Muscle layer of duodenum (tissue), 2 donors: ENCODE data around the gene SAMD10.
"Not testable (repeated sequence)": the region's sequence is repeated elsewhere in the genome, so short reads cannot be mapped to it uniquely, and the experiment has no call there.

Experiments used
- H3K27ac ChIP-seq: one replicate; pipeline ENCODE4 v1.7.0; 2013; ENCODE audit warnings: mild to moderate bottlenecking, low read length
- H3K27me3 ChIP-seq: one replicate; pipeline ENCODE4 v1.7.0; 2013; ENCODE audit warnings: low read depth, mild to moderate bottlenecking, control low read depth, low read length
- H3K36me3 ChIP-seq, 2 donors: one replicate each; pipeline ENCODE4 v1.7.0; 2013; ENCODE audit warnings: low read length in 2 of 2, control low read depth in 1 of 2, mild to moderate bottlenecking in 1 of 2; ENCODE audit not compliant: insufficient read depth in 2 of 2, control insufficient read depth in 1 of 2
- H3K4me1 ChIP-seq, 2 donors: one replicate each; pipeline ENCODE4 v1.7.0; 2013; ENCODE audit warnings: low read length in 2 of 2, mild to moderate bottlenecking in 2 of 2, control low read depth in 1 of 2, moderate library complexity in 1 of 2; ENCODE audit not compliant: insufficient read depth in 2 of 2, control insufficient read depth in 1 of 2
- H3K4me3 ChIP-seq, 2 donors: one replicate each; pipeline ENCODE4 v1.7.0; 2013; ENCODE audit warnings: low read length in 2 of 2, low read depth in 1 of 2, mild to moderate bottlenecking in 1 of 2
- H3K9me3 ChIP-seq, 2 donors: one replicate each; pipeline ENCODE4 v1.7.0; 2013; ENCODE audit warnings: low read length in 2 of 2, control low read depth in 1 of 2, mild to moderate bottlenecking in 1 of 2; ENCODE audit not compliant: control insufficient read depth in 1 of 2
- donor health status: healthy.

SAMD10 gene

GRCh38 chr20:64012385-64013154 lies 33.1 kb upstream of the SAMD10 start:
- H3K4me3 ChIP-seq, H3K9me3 ChIP-seq, H3K4me1 ChIP-seq, H3K27me3 ChIP-seq, H3K27ac ChIP-seq: not testable (repeated sequence)
- peaks cover 44 to 72% of the 10 kb centered on the region in 2 donors for H3K36me3 ChIP-seq

GRCh38 chr20:64011366-64011779 lies 31.9 kb upstream of the SAMD10 start:
- no peak overlapping the region for H3K4me3 ChIP-seq
- peaks cover 48 to 73% of the 10 kb centered on the region in 2 donors for H3K36me3 ChIP-seq
- H3K4me1 ChIP-seq = no peaks in the 10 kb centered on the region
- H3K9me3 ChIP-seq = no peaks in the 10 kb centered on the region
- no peaks in the 10 kb centered on the region for H3K27me3 ChIP-seq
- H3K27ac ChIP-seq = no peak overlapping the region

DNA sequence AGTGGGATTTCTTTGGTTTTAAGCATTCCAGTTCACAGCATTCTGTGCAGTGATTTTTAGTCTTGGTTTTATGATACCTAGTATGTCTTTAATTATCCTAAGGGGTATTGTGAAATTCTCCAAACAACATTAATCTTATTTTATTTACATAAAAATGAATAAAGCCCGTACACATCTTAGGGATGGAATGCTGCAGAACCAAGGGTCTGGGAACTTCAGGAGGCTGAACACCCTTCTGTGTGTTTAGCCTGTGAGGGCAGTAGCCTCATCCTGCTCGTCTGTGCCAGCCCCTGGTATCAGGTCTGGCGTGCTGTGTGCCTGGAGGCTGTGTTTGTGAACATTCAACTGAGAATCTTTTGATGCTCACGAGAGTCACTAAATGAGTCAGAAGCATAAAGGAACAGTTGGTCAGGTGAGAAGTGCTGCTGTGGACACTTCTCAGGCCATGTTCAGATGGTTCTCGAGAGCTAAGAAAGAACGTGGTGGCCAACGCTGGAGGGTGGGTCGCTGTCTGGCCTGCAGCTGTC lies 31.3 kb upstream of the SAMD10 start:
- Histone ChIP-seq H3K27ac (no peak overlapping the region), H3K9me3 (no peaks in the 10 kb centered on the region), H3K4me1 (no peaks in the 10 kb centered on the region), H3K4me3 (no peak overlapping the region), H3K27me3 (no peaks in the 10 kb centered on the region), H3K36me3 (peaks cover 48 to 73% of the 10 kb centered on the region in 2 donors)

DNA sequence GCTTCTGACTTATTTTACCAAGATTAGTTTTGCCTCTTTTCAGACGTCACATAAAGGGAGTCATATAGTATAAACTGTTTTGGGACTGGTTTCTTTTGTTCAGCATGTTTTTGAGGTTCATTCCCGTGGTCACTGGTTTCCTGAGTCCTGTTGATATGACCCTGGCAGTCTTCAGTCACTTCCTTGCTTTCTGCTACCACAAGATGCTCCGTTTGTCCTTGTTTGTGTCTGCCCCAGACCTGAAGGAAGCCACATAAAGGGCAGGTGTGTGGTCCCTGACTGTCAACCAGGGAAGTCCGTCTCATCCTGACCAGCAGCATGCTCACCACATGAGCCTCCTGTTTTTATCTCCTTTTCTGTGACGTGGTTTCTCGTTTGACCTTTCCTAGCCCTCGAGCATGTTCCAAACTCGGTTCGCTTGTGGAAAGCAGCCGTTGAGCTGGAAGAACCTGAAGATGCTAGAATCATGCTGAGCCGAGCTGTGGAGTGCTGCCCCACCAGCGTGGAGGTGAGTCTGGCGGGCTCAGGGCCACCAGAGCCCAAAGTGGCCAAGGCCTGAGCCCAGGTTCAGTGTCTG lies 30.5 kb upstream of the SAMD10 start:
- no peaks in the 10 kb centered on the region for H3K4me1 ChIP-seq
- no peak overlapping the region for H3K4me3 ChIP-seq
- no peaks in the 10 kb centered on the region for H3K27me3 ChIP-seq
- no peaks in the 10 kb centered on the region for H3K9me3 ChIP-seq
- H3K36me3 ChIP-seq = peaks cover 44 to 73% of the 10 kb centered on the region in 2 donors
- no peak overlapping the region for H3K27ac ChIP-seq

DNA sequence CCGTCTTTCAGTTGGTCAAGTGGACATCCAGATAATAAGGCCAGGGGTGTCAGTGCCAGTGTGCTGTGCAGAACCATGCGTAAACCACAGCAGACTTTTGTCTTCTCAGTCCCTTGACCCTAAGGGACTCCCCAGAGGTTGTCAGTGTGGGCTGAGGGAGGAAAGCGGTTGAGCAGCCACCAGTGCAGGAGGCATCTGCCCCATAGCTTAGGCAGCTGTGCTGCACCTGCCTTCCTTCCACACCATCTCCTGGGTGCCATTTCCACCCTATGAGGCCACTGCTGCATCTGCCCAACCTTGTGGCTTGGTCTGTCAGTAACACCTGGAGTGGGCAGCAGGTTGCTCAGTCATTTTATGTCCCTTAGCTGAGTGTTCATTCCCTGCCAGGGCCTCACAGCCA lies 27.5 kb upstream of the SAMD10 start:
- Histone ChIP-seq H3K27me3 (no peaks in the 10 kb centered on the region), H3K27ac (no peak overlapping the region), H3K36me3 (peaks cover 51 to 69% of the 10 kb centered on the region in 2 donors)

GRCh38 chr20:64006490-64006889 lies 27.0 kb upstream of the SAMD10 start:
- Histone ChIP-seq H3K4me3 (no peak overlapping the region), H3K4me1 (peaks cover 0 to 5% of the 10 kb centered on the region in 2 donors), H3K9me3 (no peaks in the 10 kb centered on the region), H3K27me3 (no peaks in the 10 kb centered on the region), H3K27ac (no peak overlapping the region), H3K36me3 (peaks cover 50 to 70% of the 10 kb centered on the region in 2 donors)

More for the DNA sequence above, 27.5 kb upstream of the SAMD10 start:
- H3K9me3 ChIP-seq = no peaks in the 10 kb centered on the region
- no peak overlapping the region for H3K4me3 ChIP-seq
- H3K4me1 ChIP-seq = peaks cover 0 to 5% of the 10 kb centered on the region in 2 donors

DNA sequence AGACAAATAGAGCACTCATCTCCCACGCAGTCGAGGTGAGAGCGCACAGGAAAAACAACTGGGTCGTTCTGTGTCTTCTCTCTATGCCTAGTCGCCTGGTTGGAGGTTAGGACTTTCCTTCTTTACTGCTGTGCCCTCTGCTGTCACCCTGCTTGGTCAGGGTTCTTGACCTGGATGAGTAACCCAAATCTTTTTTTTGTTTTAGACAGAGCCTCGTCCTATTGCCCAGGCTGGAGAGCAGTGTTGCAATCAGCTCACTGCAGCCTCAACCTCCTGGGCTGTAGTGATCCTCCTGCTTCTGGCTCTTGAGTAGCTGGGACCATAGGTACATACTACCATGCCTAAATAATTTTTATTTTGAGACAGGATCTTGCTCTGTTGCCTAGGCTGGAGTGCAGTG lies 26.0 kb upstream of the SAMD10 start:
- H3K36me3 ChIP-seq = peaks cover 46 to 70% of the 10 kb centered on the region in 2 donors
- H3K27ac ChIP-seq = no peak overlapping the region

DNA sequence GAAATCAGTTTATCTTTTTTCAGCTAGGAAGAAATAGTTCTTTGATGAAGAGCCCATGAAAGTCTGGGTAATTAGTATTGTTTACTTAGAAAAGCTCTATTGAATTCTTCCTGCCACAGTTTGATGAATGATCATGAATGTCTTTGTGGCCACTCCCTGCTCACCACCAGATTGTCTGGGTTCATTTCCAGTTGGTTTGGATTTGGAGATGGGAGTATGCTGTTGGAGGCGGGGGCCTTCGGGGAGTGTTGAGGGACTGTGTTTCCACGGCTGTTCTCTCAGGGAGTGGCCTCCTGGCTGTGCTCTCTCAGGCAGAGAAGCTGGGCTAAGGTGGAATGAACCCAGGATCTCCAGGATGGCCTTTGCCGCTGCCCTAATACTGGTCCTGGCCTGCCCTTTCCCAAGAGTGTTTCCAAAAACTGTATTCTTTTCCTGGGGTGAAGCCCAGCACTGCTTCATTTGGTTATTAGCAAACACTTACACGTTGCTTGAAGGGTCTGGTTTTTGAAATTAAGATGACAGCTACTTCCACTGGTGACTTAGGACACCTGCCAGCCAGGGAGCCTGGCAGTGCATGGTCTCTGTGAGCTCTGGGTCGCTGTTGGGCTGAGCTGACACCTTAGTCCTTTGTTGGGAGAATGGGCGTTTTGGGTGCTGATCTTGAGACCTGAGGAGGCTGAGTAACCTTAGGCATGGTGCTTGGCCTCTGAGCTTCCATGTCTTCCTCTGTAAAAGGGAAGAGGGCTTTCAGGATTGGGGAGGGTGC lies 24.7 kb upstream of the SAMD10 start:
- H3K9me3 ChIP-seq = no peaks in the 10 kb centered on the region
- H3K27ac ChIP-seq = no peak overlapping the region
- no peak overlapping the region for H3K4me3 ChIP-seq
- peaks cover 44 to 70% of the 10 kb centered on the region in 2 donors for H3K36me3 ChIP-seq
- H3K27me3 ChIP-seq = no peaks in the 10 kb centered on the region
- H3K4me1 ChIP-seq = peaks cover 0 to 5% of the 10 kb centered on the region in 2 donors

More for the DNA sequence above, 26.0 kb upstream of the SAMD10 start:
- no peaks in the 10 kb centered on the region for H3K9me3 ChIP-seq
- no peaks in the 10 kb centered on the region for H3K27me3 ChIP-seq
- H3K4me3 ChIP-seq = no peak overlapping the region
- peaks cover 0 to 5% of the 10 kb centered on the region in 2 donors for H3K4me1 ChIP-seq

- no peaks in the 10 kb centered on the region for H3K9me3 ChIP-seq
- no peaks in the 10 kb centered on the region for H3K27me3 ChIP-seq
- H3K36me3 ChIP-seq = peaks cover 47 to 70% of the 10 kb centered on the region in 2 donors
- no peak overlapping the region for H3K4me3 ChIP-seq
- H3K27ac ChIP-seq = no peak overlapping the region
- peaks cover 0 to 5% of the 10 kb centered on the region in 2 donors for H3K4me1 ChIP-seq
Observed at GRCh38 chr20:64001607-64002011, 22.2 kb upstream of the SAMD10 start.

DNA sequence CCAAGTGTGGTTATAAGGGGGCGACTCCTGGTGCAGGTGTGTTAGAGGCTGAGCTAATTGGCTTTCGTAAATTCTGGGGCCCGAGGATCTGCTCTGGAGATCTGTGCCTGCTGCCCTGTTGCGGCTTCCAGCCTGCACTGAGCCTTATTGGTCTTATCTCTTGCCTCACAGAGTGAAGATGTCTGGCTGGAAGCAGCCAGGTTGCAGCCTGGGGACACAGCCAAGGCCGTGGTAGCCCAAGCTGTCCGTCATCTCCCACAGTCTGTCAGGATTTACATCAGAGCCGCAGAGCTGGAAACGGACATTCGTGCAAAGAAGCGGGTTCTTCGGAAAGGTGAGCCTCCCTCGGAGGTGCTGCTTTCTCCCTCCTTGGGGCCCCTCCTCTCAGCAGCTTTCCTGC lies 21.5 kb upstream of the SAMD10 start:
- peaks cover 0 to 5% of the 10 kb centered on the region in 2 donors for H3K4me1 ChIP-seq
- no peaks in the 10 kb centered on the region for H3K27me3 ChIP-seq
- H3K4me3 ChIP-seq = no peak overlapping the region
- peaks cover 44 to 75% of the 10 kb centered on the region in 2 donors for H3K36me3 ChIP-seq
- H3K9me3 ChIP-seq = no peaks in the 10 kb centered on the region
- H3K27ac ChIP-seq = no peak overlapping the region

GRCh38 chr20:63982937-63983336 lies 3.5 kb upstream of the SAMD10 start:
- Histone ChIP-seq H3K9me3 (no peaks in the 10 kb centered on the region), H3K4me3 (no peak overlapping the region), H3K4me1 (peaks cover 4 to 30% of the 10 kb centered on the region in 2 donors), H3K27me3 (no peaks in the 10 kb centered on the region), H3K27ac (no peak overlapping the region), H3K36me3 (peaks cover 19 to 44% of the 10 kb centered on the region in 2 donors)
